ENCODE data around the gene STK32B. TPM values are rescaled to one million over a fixed set of nuclear protein-coding genes. Genes with fewer than 3 reads are reported as not detected.

STK32B gene
- total and polyA plus RNA-seq, 2 of the 4 experiments (the other 2 are of a cell fraction), result 5.5 to 6.3 TPM

GRCh38 chr4:5423670-5424069, 372.4 kb downstream of the STK32B start:
- Histone ChIP-seq H3K79me1 (ENCODE audit: low read depth in 1 of 2, low read length in 2 of 2) (no peaks in the 10 kb centered on the region), H3K14ac (replicated peaks; ENCODE audit: low read depth, low read length) (no peak overlapping the region), H3K9ac (ENCODE audit: low read depth, low read length) (no peak overlapping the region), H2BK20ac (ENCODE audit: low read depth, low read length) (no peak overlapping the region), H3K4me1 (ENCODE audit: control insufficient read depth, insufficient read depth, low read length) (no peaks in the 10 kb centered on the region), H2BK15ac (ENCODE audit: low read depth, low read length) (no peak overlapping the region), H2AK9ac (replicated peaks; ENCODE audit: low read depth, low read length, poor library complexity) (no peak overlapping the region), H3K4me2 (ENCODE audit: low read depth, low read length) (no peak overlapping the region), H4K20me1 (ENCODE audit: insufficient read depth, low read length) (no peaks in the 10 kb centered on the region; the same call in 1 of the 2 replicates), H3K9me1 (ENCODE audit: insufficient read depth, low read length) (peaks cover 7% of the 10 kb centered on the region; the same call in 1 of the 2 replicates), H3K27ac (ENCODE audit: insufficient read depth, low read length) (no peak overlapping the region), H2BK120ac (ENCODE audit: low read depth, low read length) (no peak overlapping the region), H2AFZ (replicated peaks; ENCODE audit: low read length, poor library complexity) (no peak overlapping the region), H3K23ac (ENCODE audit: low read depth, low read length) (no peak overlapping the region), H3K9me3 (ENCODE audit: control insufficient read depth, insufficient read depth, low read length) (no peaks in the 10 kb centered on the region), H3K18ac (ENCODE audit: low read depth, low read length) (no peak overlapping the region), H3K36me3 (ENCODE audit: control insufficient read depth, insufficient read depth, low read length) (no peaks in the 10 kb centered on the region), H3K4ac (ENCODE audit: low read depth, low read length) (no peak overlapping the region), H3K27me3 (ENCODE audit: control insufficient read depth, insufficient read depth, low read length) (no peaks in the 10 kb centered on the region), H2AK5ac (ENCODE audit: low read depth, low read length) (no peak overlapping the region), H2BK5ac (ENCODE audit: low read depth, low read length, poor library complexity, severe bottlenecking) (no peak overlapping the region), H3K4me3 (ENCODE audit: insufficient read depth, low read depth, low read length) (no peak overlapping the region), H4K5ac (ENCODE audit: low read depth, low read length) (no peak overlapping the region), H4K91ac (ENCODE audit: insufficient read depth, low read depth, low read length) (no peak overlapping the region), H4K8ac (ENCODE audit: low read depth in 2 of 2, low read length in 2 of 2) (no peak overlapping the region), H3K56ac (ENCODE audit: extremely low read depth, insufficient read depth, low read length) (no peak overlapping the region)
- ChIA-PET POLR2A (ENCODE audit: unreplicated experiment) (no interaction called here), CTCF (no interaction called here)
- no CpG with 5 or more reads among the region's 6 CpGs for WGBS, 2 experiments (ENCODE audit: extremely low coverage in 2 of 2, insufficient read length in 1 of 2)
- BruUV-seq (replicated peaks), result no TSS peak
- in situ Hi-C loops (cut with MboI; ENCODE audit: low sequenced_read_pairs), result no loop called here
- TF ChIP-seq CTCF (conservative IDR thresholded peaks at IDR 0.05; ENCODE audit: low read depth, low read length) (no peak), MAZ (IDR thresholded peaks at IDR 0.05; ENCODE audit: borderline replicate concordance, low read depth, low read length) (no peak), CEBPB (IDR thresholded peaks at IDR 0.05; ENCODE audit: low read depth, low read length) (no peak), FOS (IDR thresholded peaks at IDR 0.05; ENCODE audit: low read depth, low read length) (no peak), RCOR1 (IDR thresholded peaks at IDR 0.05; ENCODE audit: insufficient replicate concordance, low read length) (no peak), RFX5 (IDR thresholded peaks at IDR 0.05; ENCODE audit: low read depth, low read length) (no peak), CHD1 (IDR thresholded peaks at IDR 0.05; ENCODE audit: low read depth, low read length) (no peak), MXI1 (IDR thresholded peaks at IDR 0.05; ENCODE audit: borderline replicate concordance, low read depth, low read length) (no peak), POLR2A (IDR thresholded peaks at IDR 0.05; ENCODE audit: low read depth, low read length) (no peak), BHLHE40 (IDR thresholded peaks at IDR 0.05; ENCODE audit: low read depth, low read length) (no peak), SMC3 (IDR thresholded peaks at IDR 0.05; ENCODE audit: low read depth, low read length) (no peak), MAFK (IDR thresholded peaks at IDR 0.05; ENCODE audit: low read depth, low read length) (no peak), NFE2L2 (IDR thresholded peaks at IDR 0.05; ENCODE audit: low read depth, low read length) (no peak), RAD21 (IDR thresholded peaks at IDR 0.05; ENCODE audit: low read length) (no peak)
- TF ChIP-seq, protein P1, sequence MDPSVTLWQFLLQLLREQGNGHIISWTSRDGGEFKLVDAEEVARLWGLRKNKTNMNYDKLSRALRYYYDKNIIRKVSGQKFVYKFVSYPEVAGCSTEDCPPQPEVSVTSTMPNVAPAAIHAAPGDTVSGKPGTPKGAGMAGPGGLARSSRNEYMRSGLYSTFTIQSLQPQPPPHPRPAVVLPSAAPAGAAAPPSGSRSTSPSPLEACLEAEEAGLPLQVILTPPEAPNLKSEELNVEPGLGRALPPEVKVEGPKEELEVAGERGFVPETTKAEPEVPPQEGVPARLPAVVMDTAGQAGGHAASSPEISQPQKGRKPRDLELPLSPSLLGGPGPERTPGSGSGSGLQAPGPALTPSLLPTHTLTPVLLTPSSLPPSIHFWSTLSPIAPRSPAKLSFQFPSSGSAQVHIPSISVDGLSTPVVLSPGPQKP (IDR thresholded peaks at IDR 0.05; ENCODE audit: borderline replicate concordance, low read depth, low read length), result no peak
- TF ChIP-seq, protein P2, sequence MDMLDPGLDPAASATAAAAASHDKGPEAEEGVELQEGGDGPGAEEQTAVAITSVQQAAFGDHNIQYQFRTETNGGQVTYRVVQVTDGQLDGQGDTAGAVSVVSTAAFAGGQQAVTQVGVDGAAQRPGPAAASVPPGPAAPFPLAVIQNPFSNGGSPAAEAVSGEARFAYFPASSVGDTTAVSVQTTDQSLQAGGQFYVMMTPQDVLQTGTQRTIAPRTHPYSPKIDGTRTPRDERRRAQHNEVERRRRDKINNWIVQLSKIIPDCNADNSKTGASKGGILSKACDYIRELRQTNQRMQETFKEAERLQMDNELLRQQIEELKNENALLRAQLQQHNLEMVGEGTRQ (IDR thresholded peaks at IDR 0.05; ENCODE audit: low read depth, low read length), result no peak
- dilution Hi-C loops (cut with HindIII; ENCODE audit: low sequenced_read_pairs, unreplicated experiment), result no loop called here
- DNase-seq (no peak), ATAC-seq (ENCODE audit: low read depth) (no peak)
- intact Hi-C loops (cut with micrococcal nuclease), result no loop called here
